NCI-H510A (cell line): Measurements from ENCODE around the gene ATP8B3.

Experiments used
- DNase-seq: peaks from one replicate; lab custom pipeline; 2025; lab: John Stamatoyannopoulos, UW

The ATP8B3 gene

GRCh38 chr19:1811942-1812425 lies at the start of gene ATP8B3:
ATP8B3 (minus strand) TSS chr19:1812276; CDS start chr19:1811736, 540 bp downstream.
- no peak for DNase-seq

GRCh38 chr19:1861599-1862031 lies 49.5 kb upstream of the ATP8B3 start:
- DNase-seq: no peak

GRCh38 chr19:1860821-1861598 lies 48.9 kb upstream of the ATP8B3 start:
- no peak for DNase-seq

GRCh38 chr19:1860042-1860775 lies 48.1 kb upstream of the ATP8B3 start:
- DNase-seq: peak; percentile 32

GRCh38 chr19:1859331-1859781 lies 47.3 kb upstream of the ATP8B3 start:
- DNase-seq: no peak

- DNase-seq: no peak
Measured at GRCh38 chr19:1858412-1859081, 46.5 kb upstream of the ATP8B3 start.

GRCh38 chr19:1857648-1858326 lies 45.7 kb upstream of the ATP8B3 start:
- no peak for DNase-seq

- no peak for DNase-seq
Measured at GRCh38 chr19:1856698-1857603, 44.9 kb upstream of the ATP8B3 start.

GRCh38 chr19:1856345-1856697 lies 44.2 kb upstream of the ATP8B3 start:
- no peak for DNase-seq

GRCh38 chr19:1855828-1856255 lies 43.8 kb upstream of the ATP8B3 start:
- no peak for DNase-seq

GRCh38 chr19:1855040-1855827 lies 43.2 kb upstream of the ATP8B3 start:
- DNase-seq: peak; percentile 16

GRCh38 chr19:1854542-1855039 lies 42.5 kb upstream of the ATP8B3 start:
- DNase-seq: no peak

- no peak for DNase-seq
Measured at GRCh38 chr19:1854039-1854541, 42.0 kb upstream of the ATP8B3 start.

GRCh38 chr19:1853295-1854038 lies 41.4 kb upstream of the ATP8B3 start:
- peak; percentile 20 for DNase-seq

GRCh38 chr19:1852581-1853128 lies 40.6 kb upstream of the ATP8B3 start:
- no peak for DNase-seq

GRCh38 chr19:1851654-1852580 lies 39.8 kb upstream of the ATP8B3 start:
- DNase-seq: no peak
